MM.1S (cell line): ENCODE measurements around the gene KDELR1.

Experiments
- DNase-seq: peaks from one replicate; pipeline ENCODE4 v3.0.0-alpha.2; 2015
- H2AFZ ChIP-seq: fragments of 300-600 bp; sonication (generic); 2 replicates; pipeline ENCODE4 v1.6.0; 2016; ENCODE audit warnings: antibody characterized with exemption, low read length
- H3F3A ChIP-seq: fragments of 300-600 bp; sonication (generic); 2 replicates; pipeline ENCODE4 v1.6.1; 2016; ENCODE audit warnings: mild to moderate bottlenecking, antibody characterized with exemption, low read length, moderate library complexity, mixed read lengths; ENCODE audit not compliant: insufficient read depth
- H3K27ac ChIP-seq: fragments of 300-600 bp; sonication (generic); 2 replicates; pipeline ENCODE4 v1.5.1; 2016; ENCODE audit warnings: mild to moderate bottlenecking, low read length
- H3K27me3 ChIP-seq: fragments of 300-600 bp; sonication (generic); replicated peaks from 2 replicates; pipeline ENCODE4 v1.6.0; 2016; ENCODE audit warnings: low read length; ENCODE audit not compliant: insufficient read depth
- H3K36me3 ChIP-seq: fragments of 300-600 bp; sonication (generic); replicated peaks from 2 replicates; pipeline ENCODE4 v1.6.1; 2016; ENCODE audit warnings: mild to moderate bottlenecking, low read length, mixed read lengths; ENCODE audit not compliant: insufficient read depth
- H3K4me1 ChIP-seq: fragments of 300-600 bp; sonication (generic); 2 replicates; pipeline ENCODE4 v1.6.1; 2016; ENCODE audit warnings: low read length, mixed read lengths
- H3K4me2 ChIP-seq: fragments of 300-600 bp; sonication (generic); 2 replicates; pipeline ENCODE4 v1.6.0; 2016; ENCODE audit warnings: low read depth, low read length
- H3K4me3 ChIP-seq: fragments of 300-600 bp; sonication (generic); 2 replicates; pipeline ENCODE4 v1.5.1; 2016; ENCODE audit warnings: low read length, mixed read lengths
- H3K79me2 ChIP-seq: fragments of 300-600 bp; sonication (generic); 2 replicates; pipeline ENCODE4 v1.6.1; 2016; ENCODE audit warnings: mixed run types, low read length, mixed read lengths
- H3K9ac ChIP-seq: fragments of 300-600 bp; sonication (generic); 2 replicates; pipeline ENCODE4 v1.6.1; 2016; ENCODE audit warnings: low read length, mixed read lengths
- H3K9me2 ChIP-seq: fragments of 300-600 bp; sonication (generic); replicated peaks from 2 replicates; pipeline ENCODE4 v1.6.1; 2016; ENCODE audit warnings: mild to moderate bottlenecking, low read length, mixed read lengths; ENCODE audit not compliant: insufficient read depth
- H3K9me3 ChIP-seq: fragments of 300-600 bp; sonication (generic); replicated peaks from 2 replicates; pipeline ENCODE4 v1.6.1; 2016; ENCODE audit warnings: mild to moderate bottlenecking, low read length, mixed read lengths; ENCODE audit not compliant: insufficient read depth
- H4K20me1 ChIP-seq: fragments of 300-600 bp; sonication (generic); 2 replicates; pipeline ENCODE4 v1.6.1; 2016; ENCODE audit warnings: mild to moderate bottlenecking, low read length, moderate library complexity, mixed read lengths; ENCODE audit not compliant: insufficient read depth
- CTCF ChIP-seq: fragments of 300-600 bp; sonication (generic); IDR thresholded peaks from 2 replicates; pipeline ENCODE4 v1.5.1; 2016; ENCODE audit warnings: antibody characterized with exemption, low read length, mixed read lengths
- EZH2 ChIP-seq: fragments of 300-600 bp; sonication (generic); optimal IDR thresholded peaks from 2 replicates; pipeline ENCODE3; 2017; ENCODE audit warnings: low read depth, mild to moderate bottlenecking, antibody characterized with exemption, low read length, mixed read lengths
- EZH2phosphoT487 ChIP-seq: fragments of 300-600 bp; sonication (generic); IDR thresholded peaks from 2 replicates; pipeline ENCODE4 v1.6.1; 2018; ENCODE audit warnings: antibody characterized with exemption, low read length

KDELR1 gene

GRCh38 chr19:48367855-48368254, 23.5 kb downstream of the KDELR1 start:
- Histone ChIP-seq H2AFZ (no peak overlapping the region), H3K9ac (no peak overlapping the region), H3K9me3 (no peaks in the 10 kb centered on the region)

DNA sequence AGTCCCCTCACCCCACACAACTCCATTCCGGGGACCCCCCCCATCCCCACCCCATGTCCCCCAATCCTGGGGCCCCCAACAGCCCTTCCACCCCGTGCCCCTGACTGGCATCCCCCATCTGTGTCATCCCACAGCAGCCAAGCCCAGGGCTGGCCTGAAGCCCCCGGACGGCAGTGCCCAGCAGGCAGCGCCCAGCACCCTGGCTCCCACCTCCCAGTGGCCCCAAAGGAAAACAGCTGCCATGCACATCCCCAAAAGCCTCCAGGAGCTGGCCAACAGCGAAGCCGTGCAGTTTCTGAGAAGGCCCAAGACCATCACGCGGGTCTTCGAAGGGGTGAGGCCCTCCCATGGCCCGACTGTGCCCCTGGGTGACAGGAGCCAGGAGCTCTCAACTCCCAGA, 25.7 kb downstream of the KDELR1 start:
- H2AFZ ChIP-seq: no peak overlapping the region
- no peaks in the 10 kb centered on the region for H3K36me3 ChIP-seq
- no peaks in the 10 kb centered on the region for H3K9me3 ChIP-seq
- H3K27me3 ChIP-seq: no peaks in the 10 kb centered on the region
- H3K9me2 ChIP-seq: no peaks in the 10 kb centered on the region
- no peak for DNase-seq
- H4K20me1 ChIP-seq: no peaks in the 10 kb centered on the region
- peaks cover 18% of the 10 kb centered on the region for H3K4me1 ChIP-seq
- no peak overlapping the region for H3K27ac ChIP-seq
- H3K79me2 ChIP-seq: 0 out of 2 replicates have a peak, but pooled peaks cover 7% of the 10 kb centered on the region
- H3K9ac ChIP-seq: no peak overlapping the region
- no peak overlapping the region for H3K4me3 ChIP-seq
- no peak overlapping the region for H3K4me2 ChIP-seq
- TF ChIP-seq EZH2: no peak
- no peak for TF ChIP-seq EZH2phosphoT487
- no peak for TF ChIP-seq CTCF
- H3F3A ChIP-seq: peaks cover 12% of the 10 kb centered on the region

More at GRCh38 chr19:48367855-48368254, 23.5 kb downstream of the KDELR1 start:
- Histone ChIP-seq H4K20me1 (no peaks in the 10 kb centered on the region), H3K4me2 (no peak overlapping the region), H3K9me2 (no peaks in the 10 kb centered on the region), H3K79me2 (no peaks in the 10 kb centered on the region), H3K4me3 (no peak overlapping the region), H3K27ac (no peak overlapping the region), H3K27me3 (no peaks in the 10 kb centered on the region), H3K36me3 (no peaks in the 10 kb centered on the region), H3K4me1 (peaks cover 14% of the 10 kb centered on the region), H3F3A (peaks cover 12% of the 10 kb centered on the region)
- no peak for DNase-seq
- TF ChIP-seq CTCF: no peak
- TF ChIP-seq EZH2phosphoT487: no peak
- no peak for TF ChIP-seq EZH2

DNA sequence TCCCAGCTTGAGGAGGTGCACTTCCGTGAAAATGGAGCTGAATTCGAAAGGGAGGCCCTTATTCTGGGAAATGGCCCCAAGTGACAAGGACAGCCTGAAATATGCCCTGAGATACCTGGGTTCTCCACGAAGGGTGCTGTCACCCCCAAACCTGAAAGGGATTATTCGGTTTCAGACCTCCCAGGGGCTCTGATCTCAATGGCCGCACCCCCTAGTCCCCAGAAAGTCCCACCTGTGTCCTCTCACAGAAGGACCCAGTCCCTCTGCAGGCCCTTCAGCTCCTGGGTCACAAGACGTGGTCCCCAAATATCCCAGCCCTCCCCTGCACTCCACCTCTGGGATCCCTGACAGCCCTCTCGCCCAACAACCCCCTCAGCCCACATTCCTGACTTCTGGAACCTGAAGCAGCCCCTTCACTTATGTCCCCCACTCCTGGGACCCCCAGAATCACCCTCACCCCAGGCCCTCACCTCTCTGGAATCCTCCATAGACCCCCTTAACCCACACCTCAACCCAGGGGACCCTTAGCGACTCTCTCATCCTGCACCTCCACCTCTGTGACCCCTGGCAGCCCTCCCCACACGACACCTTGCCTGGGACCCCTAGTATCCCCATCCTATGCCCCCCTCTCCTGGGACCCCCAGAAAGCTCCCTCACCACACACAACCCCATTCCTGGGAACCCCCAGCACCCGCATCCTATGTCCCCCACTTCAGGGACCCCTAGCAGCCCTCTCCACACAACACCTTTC, 26.6 kb downstream of the KDELR1 start:
- TF ChIP-seq EZH2 (no peak), EZH2phosphoT487 (no peak), CTCF (no peak)
- no peaks in the 10 kb centered on the region for H3K36me3 ChIP-seq
- H3K4me3 ChIP-seq: peak overlapping the region; percentile 58
- H4K20me1 ChIP-seq: no peaks in the 10 kb centered on the region
- H2AFZ ChIP-seq: peak overlapping the region; percentile 65
- H3K4me2 ChIP-seq: peak overlapping the region; percentile 92
- H3K9ac ChIP-seq: peak overlapping the region; percentile 88
- H3K79me2 ChIP-seq: 0 out of 2 replicates have a peak, but pooled peaks cover 7% of the 10 kb centered on the region
- no peaks in the 10 kb centered on the region for H3K9me3 ChIP-seq
- H3K27me3 ChIP-seq: no peaks in the 10 kb centered on the region
- no peak for DNase-seq
- H3K9me2 ChIP-seq: no peaks in the 10 kb centered on the region
- H3K4me1 ChIP-seq: peaks cover 18% of the 10 kb centered on the region
- H3F3A ChIP-seq: peaks cover 12% of the 10 kb centered on the region
- H3K27ac ChIP-seq: peak overlapping the region; percentile 93
